HG03060 (cell line): ENCODE measurements around the gene NOL4L.

Source experiments
- ATAC-seq: cut with Tn5 transposase; IDR thresholded peaks from one replicate; pipeline ENCODE4 v1.9.1; 2021; ENCODE audit warnings: low read depth, moderate number of reproducible peaks; ENCODE audit not compliant: unreplicated experiment

The NOL4L gene

DNA sequence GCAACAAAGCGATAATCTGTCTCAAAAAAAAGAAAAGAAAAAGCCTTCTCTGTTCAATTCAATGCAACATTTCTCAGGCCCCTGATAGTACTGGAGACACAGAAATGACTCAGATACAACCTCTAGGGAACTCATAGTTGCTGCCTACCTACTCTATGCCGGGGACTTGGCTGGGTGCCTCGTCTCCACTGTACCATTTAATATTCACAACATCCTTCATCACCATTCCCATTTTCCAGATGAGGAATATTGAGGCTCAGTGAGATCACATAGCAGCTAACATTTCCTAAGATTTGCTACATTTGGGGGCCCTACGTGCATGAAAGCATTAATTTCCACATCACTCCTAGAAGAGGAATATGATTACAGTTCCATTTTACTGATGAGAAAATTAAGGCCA lies 7.5 kb downstream of the NOL4L start:
- no peak for ATAC-seq

GRCh38 chr20:32577023-32577422 lies 8.1 kb downstream of the NOL4L start:
- ATAC-seq, result no peak

GRCh38 chr20:32576560-32576959 lies 8.6 kb downstream of the NOL4L start:
- ATAC-seq, result no peak

- ATAC-seq, result no peak
Measured at GRCh38 chr20:32575805-32576204, 9.3 kb downstream of the NOL4L start.

DNA sequence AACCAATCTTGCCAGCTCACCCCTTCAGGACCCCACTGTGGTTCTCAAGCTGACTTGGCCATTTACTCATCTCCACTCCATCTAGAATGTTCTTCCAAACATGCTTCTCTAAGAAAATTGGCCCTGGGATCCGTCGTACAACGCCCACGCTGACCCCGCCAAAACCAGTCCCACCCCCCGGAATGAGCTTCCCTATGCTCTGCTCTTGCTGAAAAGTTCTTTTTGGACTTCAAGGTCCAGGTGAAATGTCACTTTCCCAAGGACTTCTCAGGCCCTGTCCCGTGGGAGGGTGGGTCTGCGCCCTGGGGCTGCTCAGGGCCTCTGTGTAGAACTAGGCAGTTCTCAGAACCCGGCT lies 9.9 kb downstream of the NOL4L start:
- ATAC-seq, result no peak

DNA sequence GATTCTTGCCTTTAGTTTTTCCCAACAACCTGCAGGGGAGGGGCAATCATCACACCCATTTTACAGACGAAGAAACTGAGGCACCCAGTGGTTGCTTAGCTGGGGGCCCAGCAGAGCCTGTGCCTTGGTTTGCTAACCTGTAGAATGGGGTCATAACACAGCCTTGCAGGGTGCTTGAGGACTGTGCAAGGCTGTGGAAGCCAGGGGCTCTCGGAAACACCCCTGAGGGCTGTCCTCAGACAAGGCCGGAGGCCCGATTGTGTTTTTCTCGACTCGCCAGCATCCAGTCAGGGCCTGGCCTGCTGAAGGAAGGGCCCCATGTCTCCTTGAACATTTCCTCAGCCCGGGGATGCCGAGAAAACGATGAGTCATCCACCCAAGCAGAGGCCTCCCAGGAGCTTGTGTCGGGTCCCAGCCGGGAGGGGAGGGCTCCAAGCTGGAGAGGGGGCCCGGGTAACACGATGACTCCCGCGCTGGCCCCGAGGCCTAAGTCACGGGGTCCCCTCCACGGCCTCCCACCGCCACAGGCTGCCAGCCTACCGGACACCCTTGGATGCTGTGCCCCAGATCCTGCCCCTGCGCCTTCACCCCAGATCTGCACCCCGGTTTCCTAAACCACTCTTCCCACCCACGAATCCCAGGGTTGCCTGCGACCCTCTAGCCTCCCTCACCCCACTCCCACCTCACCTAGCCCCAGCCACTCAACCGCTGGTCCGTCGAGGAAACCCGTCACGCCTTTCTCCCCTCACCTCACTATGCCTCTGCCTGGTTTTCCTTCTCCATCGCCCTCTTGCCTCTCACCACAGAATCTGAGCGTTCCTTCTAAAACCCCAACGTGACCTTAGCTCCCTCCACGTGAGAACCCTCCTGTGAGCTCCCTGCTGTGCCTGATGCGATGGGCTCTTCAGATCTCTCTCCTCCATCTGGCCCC lies 10.6 kb downstream of the NOL4L start:
- no peak for ATAC-seq

DNA sequence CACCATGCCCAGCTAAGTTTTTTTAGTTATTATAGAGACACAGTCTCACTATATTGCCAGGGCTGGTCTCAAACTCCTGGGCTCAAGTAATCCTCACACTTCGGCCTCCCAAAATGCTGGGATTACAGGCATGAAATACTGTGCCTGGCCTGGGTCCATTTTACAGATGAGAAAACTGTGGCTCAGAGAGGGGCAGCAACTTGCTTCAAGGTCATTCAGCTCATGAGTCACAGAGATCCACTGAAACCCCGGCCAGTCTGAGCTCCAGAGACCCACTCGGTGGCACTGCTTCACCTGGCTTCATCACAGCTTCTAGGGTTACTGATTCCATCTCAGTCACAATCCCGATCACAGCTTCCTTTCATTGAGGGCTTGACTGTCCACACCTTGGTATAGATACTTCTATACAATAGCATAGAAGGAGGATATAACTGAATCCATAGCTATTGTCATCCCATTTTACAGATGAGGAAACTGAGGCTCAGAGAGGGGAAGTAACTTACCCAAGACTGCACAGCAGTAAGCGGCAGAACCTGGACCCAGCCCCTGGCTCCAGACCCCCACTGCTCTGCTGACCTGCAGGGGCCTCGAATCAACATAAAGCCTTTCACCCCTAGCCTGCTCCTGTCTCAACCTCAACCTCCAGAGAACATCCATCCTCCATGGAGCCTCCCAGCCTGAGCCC lies 11.8 kb downstream of the NOL4L start:
- ATAC-seq, result no peak

DNA sequence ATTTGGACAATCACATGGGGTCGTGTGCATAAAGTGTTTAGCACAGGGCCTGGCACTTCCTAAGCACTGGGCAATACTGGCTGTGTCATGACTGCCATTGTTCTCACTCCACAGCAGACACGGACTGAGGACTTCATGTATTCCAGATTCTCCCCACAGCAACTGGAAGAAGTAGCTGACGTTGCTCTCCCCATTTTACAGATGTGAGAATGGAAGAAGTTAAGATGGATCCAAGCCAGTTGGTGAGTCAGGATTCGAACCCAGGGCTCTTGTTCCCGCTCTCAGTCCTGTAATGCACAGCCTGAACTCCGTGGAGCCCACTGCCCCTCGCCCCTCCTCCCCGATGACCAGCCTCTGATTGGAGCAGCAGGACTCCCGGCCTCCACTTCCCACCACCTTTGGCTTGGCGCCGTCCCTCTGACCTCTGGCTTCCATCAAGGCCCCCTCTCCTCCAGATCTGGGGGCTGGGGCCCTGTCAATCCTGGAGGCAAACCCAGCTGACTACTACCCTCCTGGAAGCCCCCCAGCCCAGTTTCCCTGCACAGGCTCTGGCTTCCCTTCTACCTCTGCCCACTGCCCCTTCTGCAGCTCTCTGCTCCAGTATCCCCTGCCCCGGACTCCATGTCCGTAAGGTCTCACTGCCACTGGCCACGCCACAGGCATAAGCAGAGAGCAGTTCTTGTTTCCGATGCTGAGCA lies 12.7 kb downstream of the NOL4L start:
- ATAC-seq, result no peak

- no peak for ATAC-seq
Measured at GRCh38 chr20:32571566-32571965, 13.6 kb downstream of the NOL4L start.

GRCh38 chr20:32570401-32571190 lies 14.5 kb downstream of the NOL4L start:
- no peak for ATAC-seq

DNA sequence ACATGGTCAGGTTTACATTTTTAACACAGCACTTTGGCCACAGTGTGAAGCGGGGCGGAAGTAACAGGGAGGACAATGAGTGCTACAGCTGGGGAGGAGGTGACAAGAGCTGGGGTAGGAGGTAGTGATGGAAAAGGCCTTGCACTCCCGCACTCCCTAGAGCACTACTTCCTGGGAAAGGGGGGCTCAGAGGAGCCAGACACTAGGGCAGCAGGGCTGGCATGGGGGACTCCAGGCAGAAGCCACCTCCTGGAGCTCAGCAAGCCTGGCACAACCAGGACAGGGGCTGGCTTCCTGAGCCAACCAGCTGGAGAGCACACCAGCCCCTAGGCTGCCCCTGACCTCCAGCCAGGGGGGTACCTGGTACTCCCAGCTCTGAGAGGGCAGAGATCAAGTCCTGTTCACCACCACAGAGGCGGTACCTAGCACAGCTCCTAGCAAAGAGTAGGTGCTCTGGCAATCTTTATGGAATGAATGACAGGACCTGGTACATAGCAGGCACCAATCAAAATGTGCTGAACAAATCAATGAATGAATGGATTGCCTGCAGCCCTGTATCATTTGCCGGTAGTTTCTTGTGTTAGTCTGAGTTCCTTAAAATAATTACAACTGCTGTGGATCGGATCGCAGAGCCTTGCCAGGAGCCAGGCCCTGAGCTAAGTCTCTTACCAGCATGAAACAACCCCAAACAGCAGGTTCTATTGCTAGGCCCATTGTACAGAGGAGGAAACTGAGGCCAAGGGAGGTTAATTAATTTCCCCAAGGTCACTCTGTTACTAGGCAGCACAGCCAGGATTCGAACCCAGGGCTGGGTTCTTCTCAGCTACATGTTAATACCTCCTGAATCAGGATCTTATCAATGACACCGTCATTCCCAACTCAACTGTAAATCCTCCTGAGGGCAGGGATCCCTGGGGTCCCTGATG lies 15.5 kb downstream of the NOL4L start:
- no peak for ATAC-seq

DNA sequence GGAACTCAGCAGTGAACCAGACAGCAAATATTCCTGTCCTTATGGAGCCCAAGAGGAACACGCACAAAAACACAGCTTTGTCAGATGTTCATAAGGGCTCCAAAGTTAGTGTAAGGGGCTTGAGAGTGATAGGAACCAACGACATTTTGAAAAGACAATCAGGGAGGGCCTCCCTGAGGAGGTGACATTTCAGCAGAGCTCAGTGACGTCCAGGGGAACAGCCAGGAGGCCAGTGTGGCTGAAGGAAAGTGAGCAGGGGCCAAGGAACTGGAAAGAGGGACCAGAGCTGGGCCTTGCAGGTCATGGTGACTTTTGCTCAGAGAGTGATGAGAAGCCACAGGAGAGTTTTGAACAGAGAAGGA lies 16.1 kb downstream of the NOL4L start:
- no peak for ATAC-seq

GRCh38 chr20:32567384-32568178 lies 17.6 kb downstream of the NOL4L start:
- ATAC-seq, result no peak

- no peak for ATAC-seq
Measured at GRCh38 chr20:32566379-32567374, 18.5 kb downstream of the NOL4L start.

GRCh38 chr20:32565735-32566032 lies 19.4 kb downstream of the NOL4L start:
- no peak for ATAC-seq

DNA sequence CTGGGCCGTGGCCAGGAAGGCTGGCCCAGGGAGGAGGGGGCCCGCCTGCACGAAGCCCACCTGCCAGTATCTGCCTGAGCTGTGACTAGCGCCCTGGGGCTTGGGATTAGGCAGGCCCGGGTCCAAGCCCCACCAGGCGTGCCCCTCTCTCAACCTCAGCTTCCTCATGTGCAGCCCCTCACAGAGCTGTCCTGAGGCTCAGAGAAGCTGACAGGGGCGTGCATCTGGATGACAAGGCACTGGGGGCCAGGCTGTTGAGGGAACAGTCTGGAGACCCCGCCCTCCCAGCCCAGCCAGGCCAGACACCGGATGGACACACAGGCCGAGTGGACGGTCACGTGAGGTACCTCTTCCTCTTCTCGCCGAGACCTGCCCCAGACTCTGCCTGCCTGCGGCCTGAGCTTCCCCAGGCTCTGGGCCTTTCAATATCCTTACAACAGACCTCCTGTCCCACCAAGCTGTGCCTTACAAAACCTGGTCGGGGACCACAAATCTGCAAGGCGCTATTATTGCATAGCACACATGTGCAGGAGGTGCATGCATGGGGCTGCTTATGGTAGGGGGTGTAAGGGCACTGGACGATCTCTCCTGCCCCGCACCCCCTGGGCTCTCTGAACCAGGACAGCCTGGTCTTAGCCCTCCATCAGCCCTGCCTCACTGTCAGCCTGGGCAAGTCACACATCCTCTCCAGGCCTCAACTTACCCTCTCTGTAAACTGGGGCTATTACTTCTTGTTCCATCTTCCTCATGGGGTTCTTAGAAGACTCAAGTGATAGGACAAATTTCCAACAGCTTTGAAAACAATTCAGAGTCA lies 20.0 kb downstream of the NOL4L start:
- ATAC-seq, result no peak

- no peak for ATAC-seq
Measured at GRCh38 chr20:32564440-32564839, 20.7 kb downstream of the NOL4L start.
